Left renal pelvis (tissue), 4 donors: ENCODE measurements around the gene KIAA1755. TPM values are rescaled to one million over a fixed set of nuclear protein-coding genes. Genes with fewer than 3 reads are reported as not detected.

Experiments
- DNase-seq, 4 donors: peaks; one replicate each; pipeline ENCODE4 v3.0.0-alpha.2; 2013; ENCODE audit warnings: low read depth in 4 of 4, low spot score in 3 of 4
- polyA plus RNA-seq, 4 donors: library from polyadenylated mRNA; unstranded; fragments of 120-200 nt; gene quantifications; one replicate each; pipeline ENCODE4 v1.2.1, GENCODE V29; 2013; ENCODE audit not compliant: insufficient read length in 4 of 4

The KIAA1755 gene
- polyA plus RNA-seq, 4 donors = 3.8 to 19.0 (median 4.5) TPM

DNA sequence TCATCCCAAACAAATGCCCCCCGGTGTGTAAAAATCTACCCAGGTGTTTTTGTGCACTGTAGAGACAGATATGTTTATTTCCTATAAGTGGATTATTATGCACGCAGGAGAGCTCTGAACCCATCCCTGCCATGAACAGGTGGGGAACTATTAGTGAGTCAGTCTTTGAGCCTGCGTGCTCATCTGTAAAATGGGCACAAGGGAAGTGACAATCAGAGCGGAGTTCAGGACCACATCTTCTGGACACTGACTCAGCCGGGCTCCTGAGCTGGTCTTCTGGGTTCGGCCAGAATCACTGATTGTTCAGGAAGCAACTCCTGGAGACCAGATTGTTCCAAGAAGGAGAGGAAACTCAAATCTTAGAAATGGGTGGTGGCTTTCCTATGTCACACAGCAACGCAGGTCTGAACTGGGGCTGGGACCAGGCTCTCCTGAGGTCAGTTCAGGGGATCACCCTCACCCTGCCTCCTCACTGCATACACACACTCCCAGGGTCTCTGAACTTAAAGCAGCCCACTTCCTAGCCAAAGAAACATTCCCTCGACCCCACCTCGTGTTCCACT, 68.1 kb downstream of the KIAA1755 start:
- DNase-seq = no peak

DNA sequence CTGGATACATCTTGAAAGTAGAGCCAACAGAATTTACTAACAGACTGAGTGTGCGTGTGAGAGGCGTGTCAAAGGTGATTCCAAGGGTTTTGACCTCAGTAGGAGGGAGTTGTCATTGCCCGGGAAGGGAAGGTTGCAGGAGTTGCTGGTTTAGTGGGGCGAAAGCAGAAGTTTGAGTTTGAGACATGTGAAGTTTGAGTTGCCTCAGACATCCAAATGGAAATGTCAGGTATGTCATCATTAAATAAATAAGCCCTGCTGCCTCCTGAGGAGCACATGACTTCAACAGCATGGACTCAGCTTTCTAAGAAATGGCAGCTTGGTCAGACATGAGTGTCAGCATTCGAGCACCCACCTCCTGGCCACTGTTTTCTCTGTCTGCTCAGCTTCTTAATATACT, 68.9 kb downstream of the KIAA1755 start:
- DNase-seq = no peak

DNA sequence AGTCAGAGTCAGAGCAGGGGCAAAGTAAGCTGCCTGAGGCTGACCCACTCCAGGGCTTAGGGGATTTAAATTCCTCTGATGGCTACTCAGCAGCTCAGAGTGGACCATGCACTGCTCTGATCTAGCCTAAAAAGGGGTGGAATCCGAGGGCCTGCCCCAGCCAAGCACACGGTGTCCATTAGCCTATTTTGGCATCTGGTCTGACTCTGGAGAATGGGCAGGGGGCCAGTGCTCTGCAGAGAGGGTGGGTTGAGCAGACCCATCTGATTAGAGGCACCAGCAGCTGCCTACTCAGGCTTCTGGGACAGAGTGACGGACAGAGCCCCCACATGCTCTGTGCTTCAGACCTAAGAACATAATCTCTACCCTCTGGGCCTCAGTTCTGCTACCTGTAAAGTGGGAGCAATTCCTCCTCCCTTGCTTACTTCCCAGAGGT, 69.6 kb downstream of the KIAA1755 start:
- DNase-seq = no peak

DNA sequence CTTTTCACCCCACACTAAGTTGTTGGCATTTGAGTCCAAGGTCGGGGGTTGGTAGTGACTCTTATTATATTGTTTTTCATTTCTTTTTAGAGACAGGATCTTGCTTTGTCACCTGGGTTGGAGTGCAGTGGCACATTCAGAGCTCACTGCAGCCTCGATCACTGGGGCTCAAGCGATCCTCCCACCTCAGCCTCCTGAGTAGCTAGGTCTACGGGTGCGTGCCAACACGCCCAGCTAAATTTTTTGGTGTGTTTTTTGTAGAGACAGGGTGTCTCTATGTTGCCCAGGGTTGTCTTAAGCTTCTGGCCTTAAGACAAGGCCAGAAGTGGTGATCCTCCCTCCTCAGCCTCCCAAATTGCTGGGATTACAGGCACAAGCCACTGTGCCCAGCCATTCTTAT, 70.4 kb downstream of the KIAA1755 start:
- no peak for DNase-seq

DNA sequence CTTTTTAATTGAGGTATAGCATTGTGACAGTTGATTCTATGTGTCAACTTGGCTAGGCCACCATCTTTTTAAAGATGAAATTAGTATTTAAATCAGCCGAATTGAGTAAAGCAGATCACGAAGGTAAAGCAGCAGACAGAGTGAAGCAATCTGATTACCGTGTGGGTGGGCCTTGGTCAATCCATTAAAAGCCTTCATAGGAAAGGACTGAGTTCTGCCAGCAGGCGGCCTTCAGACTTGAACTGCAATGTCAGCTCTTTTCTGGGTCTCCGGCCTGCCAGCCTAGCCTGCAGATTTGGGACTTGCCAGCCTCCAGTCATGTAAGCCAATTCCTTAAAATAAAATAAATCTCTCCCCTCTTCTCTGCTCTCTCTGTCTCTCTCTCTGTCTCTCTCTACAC, 73.0 kb downstream of the KIAA1755 start:
- DNase-seq = no peak

DNA sequence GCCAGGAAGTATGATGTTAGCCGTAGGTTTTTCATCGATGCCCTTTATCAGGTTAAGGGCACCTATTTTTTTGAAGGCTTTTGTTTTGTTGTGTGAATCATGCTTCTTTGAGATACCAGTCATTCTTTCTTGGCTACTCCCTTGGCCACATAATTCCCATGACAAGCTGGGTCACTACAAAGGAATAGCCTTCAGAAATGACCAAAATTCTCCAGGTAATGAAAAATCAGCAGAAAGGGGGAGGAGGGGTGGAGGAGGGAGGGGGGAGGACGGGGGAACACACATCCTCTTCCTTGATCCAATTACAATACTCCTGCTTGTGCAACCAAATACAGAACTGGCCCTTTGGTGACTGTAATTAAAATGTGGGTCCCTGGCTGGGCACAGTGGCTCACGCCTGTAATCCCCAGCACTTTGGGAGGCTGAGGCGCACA, 73.7 kb downstream of the KIAA1755 start:
- DNase-seq = no peak

DNA sequence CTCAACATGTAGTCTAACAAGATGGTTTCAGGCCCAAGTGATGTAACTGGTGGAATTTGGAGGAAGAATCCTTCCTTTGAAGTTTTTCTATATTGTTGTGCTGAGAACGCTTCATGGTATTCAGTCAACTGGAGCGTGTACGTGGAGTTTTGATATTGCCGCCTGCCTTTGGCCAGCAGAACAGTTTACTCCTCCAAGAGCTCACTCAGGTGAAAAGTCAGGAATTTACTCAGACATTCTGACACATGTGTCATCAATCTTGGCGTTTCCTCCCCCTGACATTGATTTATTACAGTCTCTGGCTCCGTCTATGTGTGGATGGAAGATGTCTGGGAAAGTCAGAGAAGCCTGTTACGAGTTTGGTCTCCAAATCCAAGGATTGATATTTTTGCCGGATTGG, 76.4 kb downstream of the KIAA1755 start:
- DNase-seq = peak; percentile 59 to 75 (median 62)

DNA sequence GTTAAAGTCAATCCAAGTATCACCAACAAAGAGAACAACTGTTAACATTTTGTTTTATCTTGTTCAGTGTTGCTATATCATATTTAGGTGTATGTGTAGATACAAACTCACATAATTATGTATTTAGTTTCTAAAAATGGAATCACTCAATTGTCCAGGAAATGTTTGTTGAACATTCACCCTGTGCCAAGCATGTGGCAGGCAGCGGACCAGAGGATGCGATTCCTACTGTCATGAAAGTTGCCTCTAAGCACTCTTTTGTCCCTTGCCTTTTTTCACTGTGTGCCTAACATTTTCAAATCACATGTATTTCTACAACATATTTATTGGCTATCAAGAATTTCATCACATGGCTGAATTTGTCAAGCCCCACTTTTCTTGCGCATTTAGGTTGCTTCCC, 78.6 kb downstream of the KIAA1755 start:
- DNase-seq = no peak

DNA sequence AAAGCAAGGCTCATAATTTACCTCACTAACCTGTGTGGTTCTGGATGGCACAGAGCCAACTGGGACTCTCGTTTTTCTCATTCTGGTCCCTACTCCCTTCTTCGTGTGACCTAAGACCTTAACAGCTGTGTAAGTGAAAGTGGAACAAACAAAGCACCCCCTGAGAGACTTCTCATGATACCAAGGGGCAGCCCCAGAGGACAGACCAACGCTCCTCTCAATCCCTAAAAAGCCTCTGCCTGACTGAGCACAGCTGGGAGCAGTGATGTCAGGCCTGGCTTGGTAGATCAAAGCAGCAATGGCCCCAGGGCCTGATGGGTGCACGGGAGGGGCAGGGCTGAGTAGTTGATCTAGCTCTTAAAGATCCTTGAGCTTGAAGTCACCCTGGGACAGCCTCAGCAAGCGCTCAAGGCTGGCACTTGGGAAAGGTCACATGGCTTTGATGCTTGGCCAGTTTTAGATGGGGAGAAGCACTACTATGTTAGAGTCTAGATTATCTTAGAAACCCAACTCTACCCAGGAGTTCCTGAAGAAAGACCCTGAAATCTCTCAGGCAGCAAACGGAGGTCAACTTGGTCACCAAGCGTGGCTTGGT, 79.2 kb downstream of the KIAA1755 start:
- no peak for DNase-seq

DNA sequence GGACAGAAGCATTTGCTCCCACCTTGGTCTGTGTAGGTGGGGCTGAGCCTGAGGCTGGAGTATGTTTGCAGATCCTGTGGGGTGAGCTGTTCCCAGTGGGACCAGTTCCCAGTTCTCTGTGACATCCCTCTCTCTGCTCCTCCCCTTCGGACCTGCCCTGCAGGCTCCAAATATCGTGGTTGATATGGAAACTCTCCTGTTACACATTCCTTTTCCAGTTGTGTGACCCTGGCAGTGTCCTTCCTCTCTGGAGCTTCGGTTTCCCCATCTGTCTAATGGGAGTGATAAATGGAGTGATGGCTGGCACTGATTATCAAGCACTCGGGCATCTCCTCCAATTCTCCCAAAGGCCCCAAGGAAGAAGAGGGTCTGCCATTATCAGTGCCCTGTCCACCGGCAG, 79.8 kb downstream of the KIAA1755 start:
- DNase-seq = no peak

DNA sequence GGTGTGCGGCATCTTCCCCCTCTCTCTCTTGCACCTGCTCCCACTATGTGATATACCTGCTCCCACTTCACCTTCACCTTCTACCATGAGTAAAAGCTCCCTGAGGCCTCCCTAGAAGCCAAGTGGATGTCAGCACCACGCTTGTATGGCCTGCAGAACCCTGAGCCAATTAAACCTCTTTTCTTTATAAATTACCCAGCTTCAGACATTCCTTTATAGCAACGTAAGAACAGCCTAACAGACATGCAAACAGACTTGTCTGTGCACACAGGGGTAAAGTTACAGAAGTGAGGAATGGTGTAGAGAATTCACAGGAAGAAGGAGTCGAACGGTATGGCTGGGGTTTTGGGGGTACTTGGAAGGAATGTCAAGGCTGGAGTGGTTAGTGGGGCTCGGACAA, 80.7 kb downstream of the KIAA1755 start:
- DNase-seq = no peak

DNA sequence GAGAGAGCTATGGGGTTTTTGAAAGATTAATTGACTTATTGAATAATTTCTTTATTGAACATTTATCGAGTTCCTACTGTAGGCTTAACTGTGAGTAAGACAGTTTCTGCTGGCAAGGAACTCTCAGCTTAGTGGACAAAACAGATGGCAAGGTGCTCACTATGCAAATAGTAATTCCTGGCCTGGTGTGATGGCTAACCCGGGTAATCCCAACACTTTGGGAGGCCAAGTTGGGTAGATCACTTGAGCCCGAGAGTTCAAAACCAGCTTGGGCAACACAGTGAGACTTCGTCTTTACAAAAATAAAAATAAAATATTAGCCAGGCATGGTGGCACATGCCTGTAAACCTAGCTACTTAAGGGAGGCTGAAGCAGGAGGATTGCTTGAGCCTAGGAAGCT, 82.0 kb downstream of the KIAA1755 start:
- DNase-seq = no peak

DNA sequence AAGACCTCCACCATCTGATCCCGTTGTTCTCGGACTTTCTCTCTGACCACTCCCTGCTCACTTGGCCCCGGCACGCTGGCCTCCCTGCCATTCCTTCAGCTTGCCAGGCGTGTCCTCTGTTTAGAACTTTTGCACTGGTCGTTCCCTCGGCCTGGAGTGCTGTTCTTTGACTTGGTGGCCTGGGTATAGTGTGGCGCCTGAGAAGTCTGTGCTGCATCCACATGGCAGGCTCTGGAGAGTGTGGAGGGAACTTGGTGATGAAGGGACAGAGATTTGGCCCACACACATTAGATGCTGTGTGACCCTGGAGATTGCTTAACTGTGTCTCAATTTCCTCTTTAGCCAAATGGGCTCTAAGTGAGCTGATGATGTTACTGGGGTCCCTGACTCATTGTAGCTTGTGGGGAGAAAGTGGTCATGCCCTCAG, 82.5 kb downstream of the KIAA1755 start:
- DNase-seq = no peak

DNA sequence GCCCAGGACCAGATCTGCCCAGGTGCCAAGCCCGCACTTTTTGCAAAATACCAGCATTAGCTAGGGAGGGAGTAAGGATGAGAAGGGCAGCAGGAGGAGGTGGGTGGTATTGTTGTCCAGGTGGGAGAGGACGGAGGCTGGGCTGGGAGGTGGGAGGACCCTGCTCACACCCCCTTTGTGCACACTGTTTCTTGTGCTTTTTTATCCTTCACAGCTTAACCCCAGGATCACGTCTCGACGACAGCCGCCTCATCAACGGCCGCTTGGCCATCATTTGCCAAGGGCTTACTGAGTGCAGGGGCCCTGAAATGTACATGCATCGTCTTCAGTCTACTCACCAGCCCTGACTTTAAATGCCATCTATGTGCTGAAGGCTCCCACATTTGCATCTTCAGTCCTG, 83.3 kb downstream of the KIAA1755 start:
- DNase-seq = no peak

DNA sequence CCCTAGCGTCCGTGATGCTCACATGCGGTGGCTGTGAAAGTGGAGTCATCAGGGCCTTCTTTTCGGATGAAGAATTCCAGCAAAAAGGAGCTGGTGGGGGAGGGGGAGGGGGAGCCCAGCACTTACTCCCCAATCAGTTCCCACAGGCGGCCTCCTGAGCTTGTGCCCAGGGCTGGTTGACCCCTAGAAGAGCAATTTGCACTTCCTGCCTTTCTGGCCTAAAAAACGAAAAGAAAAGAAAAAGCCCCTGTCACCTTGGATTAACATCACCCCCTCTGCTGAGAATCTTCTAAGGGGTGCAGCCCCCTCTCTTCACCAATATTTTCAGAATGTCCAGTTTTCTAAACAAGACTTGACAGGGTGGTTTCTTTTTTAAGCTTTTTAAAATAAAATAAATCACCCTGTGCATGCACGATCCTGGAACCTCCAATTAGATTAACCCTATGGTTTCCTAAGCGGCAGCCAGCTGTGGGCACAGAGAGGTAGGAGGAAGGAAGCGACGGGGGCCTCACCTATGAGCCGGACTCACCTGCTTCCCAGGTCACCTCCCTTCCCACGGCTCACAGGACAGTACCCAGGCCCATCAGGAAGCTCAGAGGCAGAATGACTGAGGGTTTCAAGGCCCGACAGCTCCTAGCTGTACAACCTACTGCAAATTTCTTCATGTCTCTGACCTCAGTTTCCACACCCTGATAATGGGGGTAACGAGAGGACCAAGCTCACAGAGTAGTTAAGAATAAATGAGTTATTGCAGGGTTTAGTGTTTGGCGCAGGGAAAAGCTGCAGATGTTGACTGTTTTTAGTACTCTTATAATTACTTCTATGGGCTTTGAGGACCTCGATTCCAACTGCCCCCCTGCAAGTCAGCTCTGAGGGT, 85.0 kb downstream of the KIAA1755 start:
- no peak for DNase-seq

DNA sequence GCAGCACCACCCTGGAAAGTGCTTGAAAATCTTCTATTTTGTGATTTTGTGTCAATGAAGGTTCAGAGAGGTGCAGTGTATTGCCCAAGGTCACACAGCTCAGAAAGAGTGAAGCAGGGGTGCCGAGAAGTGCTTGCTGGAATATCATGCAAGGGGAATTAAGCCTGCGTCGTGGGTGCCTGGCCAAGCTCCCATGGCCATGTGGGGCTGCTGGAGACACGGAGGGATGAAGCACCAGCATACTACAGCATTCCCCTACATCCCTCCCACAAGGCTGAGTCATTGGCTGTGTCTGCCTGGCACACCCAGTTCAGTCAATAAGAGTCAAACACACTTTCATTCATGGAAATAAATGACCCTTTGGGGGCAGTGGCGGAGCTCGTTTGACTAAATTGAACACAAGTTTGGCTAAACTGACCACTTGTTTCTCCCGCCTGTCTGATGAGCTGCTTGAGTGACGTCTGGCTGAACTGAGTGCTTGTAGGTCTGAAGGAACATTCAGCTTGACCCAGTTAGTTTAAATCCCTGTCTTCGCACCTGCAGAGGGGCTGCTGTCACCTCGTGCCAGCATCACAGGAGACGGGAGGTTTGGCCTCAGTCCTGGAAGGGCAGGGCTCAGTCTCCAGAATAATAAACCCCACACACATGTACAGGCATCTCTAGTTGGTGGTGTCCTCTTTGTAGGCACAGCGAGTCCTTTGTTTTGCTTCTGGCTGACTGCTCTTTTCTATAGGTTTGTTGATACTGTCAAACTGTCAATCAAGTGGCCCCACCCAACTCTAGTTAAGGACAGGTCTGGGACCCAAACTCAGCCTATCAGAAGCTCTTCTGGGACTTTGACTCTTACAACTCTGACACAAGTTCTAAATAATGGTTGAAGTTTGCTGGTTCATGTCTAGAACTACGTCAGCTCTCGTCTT, 87.0 kb downstream of the KIAA1755 start:
- DNase-seq = no peak

DNA sequence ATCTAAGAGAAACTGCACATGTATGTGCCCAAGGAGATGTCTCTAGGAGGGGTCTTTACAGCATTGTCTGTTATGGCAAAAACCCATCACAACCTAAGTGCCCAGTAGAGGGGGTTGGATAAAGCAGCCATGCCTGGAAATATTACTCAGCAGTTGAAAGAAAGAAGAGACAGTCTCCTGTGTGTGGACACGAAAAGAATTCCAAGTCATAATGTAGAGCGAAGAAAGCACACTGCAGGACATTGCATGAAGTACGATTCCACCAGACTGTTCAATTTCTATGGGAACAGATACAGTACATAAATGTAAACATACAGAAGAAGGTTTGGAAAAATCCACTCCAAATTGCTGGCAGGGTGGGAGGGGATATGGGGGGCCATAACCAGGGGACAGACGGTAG, 88.1 kb downstream of the KIAA1755 start:
- DNase-seq = no peak

DNA sequence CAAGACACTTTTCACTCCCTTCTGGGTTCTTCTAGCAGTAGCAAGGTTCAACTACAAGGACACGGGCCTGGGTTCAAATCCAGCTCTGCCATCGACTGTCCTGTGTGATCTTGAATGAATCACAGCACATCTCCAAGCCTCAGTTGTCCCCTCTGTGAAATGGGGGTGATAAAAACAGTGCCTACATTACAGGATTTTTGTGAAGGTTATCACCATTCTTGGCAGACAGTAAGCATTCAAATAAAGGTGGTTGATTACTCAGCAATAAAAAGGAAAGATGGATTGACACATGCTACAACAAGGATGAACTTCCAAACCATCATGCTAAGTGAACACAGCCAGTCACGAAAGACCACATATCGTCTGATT, 88.9 kb downstream of the KIAA1755 start:
- no peak for DNase-seq

DNA sequence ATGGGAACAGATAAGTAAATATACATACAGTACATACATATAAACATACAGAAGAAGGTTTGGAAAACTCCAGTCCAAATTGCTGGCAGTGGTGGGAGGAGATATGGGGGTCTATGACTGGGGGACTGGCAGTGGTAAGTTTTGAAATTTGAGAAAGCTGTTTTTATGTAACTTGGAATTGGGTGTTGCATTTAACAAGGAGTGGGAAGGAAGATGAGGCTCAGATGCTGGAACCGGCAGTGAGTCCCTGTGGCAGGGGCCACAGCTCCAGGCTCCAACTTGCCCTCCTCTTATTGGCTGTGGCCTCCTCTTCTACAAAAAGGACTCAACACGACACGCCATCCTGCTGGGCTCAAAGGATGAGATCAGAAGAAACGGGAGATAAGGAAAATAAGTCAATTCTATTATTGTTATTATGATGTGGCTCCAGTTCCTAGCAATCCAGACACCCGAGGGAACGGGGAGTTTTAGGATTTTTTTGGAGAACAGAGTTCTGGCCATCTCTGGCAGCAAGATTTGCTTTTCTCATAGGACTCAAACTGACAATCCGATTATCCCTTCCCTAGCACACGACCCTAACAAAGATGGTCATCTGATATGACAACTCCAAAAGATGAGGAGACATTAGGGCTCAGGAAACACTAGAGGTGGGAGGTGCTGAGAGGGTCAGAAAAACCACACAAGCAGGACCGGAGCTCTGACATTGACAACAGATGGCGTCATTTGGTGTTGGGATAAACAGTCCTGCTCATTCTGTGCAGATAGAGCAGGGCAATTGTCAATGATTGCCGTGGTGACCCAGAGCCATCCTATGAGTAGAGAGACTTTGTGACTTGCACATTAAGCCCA, 89.5 kb downstream of the KIAA1755 start:
- DNase-seq = no peak

DNA sequence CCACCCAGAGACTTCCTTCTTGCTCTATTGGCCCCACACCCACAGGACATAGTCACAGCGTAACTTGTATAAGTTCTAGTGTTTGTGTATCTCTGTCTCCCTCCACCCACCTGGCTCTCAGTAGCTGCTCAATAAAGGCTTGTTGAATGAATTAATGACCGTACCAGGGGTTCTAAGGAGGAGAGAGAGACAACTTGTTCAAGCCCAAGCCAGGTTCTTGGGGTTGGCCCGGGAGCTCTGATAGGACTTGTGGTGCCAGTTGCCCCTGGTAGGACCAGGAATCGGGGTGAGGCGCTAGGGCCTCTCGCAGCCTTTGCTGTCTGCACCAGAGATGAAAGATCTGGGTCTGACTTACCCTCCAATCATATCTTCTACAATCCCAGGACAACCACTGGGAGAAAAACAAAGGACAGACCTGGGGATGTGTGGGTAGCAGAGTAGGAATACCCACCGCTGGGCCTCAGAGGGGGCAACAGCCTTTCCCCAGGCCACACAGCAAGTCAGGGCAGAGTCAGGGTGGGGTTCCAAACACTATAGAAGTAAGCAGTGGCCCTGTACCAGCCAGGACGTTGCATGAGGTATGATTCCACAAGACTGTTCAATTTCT, 90.2 kb downstream of the KIAA1755 start:
- DNase-seq = no peak
